ENCODE results near the gene KIAA0408. TPM values are rescaled to one million over a fixed set of nuclear protein-coding genes. Genes with fewer than 3 reads are reported as not detected.
A peak's percentile ranks its signal among the peaks of the same experiment; 100 is the strongest.
"Not testable (repeated sequence)": the region's sequence is repeated elsewhere in the genome, so short reads cannot be mapped to it uniquely, and the experiment has no call there.

KIAA0408 gene
- total RNA-seq, 2 donors from 2014 or later: 3.5 to 5.1 TPM

DNA sequence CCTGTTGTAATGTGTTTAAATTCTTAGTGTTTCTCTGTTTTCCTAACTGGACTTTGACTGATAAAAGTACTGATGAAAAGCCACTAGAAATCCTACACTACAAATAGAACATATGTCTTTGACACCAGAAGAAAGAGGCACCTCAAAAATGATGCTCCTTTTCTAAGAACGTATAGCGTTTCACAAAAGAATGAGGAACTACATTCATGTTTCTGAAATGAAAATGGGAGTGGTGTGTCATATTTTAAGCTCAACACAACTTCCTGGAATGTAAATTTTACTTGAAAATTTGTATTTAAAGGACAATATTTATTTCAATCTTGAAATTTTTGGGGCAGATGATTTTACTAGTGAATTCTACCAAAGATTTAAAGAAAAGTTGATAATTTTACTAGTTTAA lies 35.3 kb downstream of the KIAA0408 start:
- Mint-ChIP-seq H3K36me3 (ENCODE audit: low read depth) (no peaks in the 10 kb centered on the region), H3K27me3 (peaks cover 5% of the 10 kb centered on the region), H3K27ac (peak overlapping the region; percentile 9), H3K4me3 (no peak overlapping the region), H3K4me1 (peaks cover 9% of the 10 kb centered on the region)
- ATAC-seq (no peak), DNase-seq (no peak)
- no peaks in the 10 kb centered on the region for H3K9me3 ChIP-seq (ENCODE audit: control insufficient read depth, low read length, poor library complexity, severe bottlenecking)

DNA sequence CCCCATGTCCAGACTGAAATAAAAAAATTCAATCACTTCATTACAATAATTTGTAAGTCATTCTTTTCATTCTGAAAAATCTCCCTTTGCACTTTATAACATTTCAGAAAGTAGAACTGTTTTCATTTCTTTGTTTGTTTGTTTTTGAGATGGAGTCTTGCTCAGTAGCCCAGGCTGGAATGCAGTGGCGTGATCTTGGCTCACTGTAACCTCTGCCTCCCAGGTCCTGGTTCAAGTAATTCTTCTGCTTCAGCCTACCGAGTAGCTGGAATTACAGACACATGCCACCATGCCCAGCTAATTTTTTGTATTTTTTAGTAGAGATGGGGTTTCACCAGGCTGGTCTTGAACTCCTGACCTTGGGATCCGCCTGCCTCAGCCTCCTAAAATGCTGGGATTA lies 38.0 kb downstream of the KIAA0408 start:
- DNase-seq; H3K9me3 ChIP-seq (ENCODE audit: control insufficient read depth, low read length, poor library complexity, severe bottlenecking); H3K4me3 Mint-ChIP-seq; H3K27ac Mint-ChIP-seq; H3K4me1 Mint-ChIP-seq; ATAC-seq; H3K27me3 Mint-ChIP-seq; H3K36me3 Mint-ChIP-seq (ENCODE audit: low read depth): not testable (repeated sequence)

DNA sequence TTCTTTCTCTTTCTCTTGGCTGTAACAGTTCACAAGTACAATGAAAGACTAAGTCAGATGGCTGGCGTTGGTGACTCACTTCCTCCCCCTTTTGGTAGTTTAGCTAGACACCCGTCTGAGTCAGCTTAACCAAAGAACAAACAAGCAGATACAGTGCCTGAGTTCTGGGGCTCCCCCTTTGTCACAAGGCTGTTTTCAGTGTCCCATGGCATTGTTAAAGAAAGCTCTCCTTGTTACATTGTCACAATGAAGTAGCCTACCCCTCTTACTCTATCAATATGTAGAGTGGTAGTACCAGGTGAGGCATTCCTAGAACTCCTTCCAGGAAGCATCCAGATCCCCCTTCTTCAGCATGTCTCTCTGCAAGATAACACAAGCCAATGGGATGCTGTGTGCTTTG lies 38.6 kb downstream of the KIAA0408 start:
- Mint-ChIP-seq H3K4me3 (no peak overlapping the region), H3K27ac (no peak overlapping the region), H3K4me1 (peaks cover 6% of the 10 kb centered on the region), H3K27me3 (peaks cover 2% of the 10 kb centered on the region), H3K36me3 (ENCODE audit: low read depth) (no peaks in the 10 kb centered on the region)
- peak in 2 of 3 donors; percentile 25 to 29 for DNase-seq
- H3K9me3 ChIP-seq (ENCODE audit: control insufficient read depth, low read length, poor library complexity, severe bottlenecking): no peaks in the 10 kb centered on the region
- ATAC-seq: peak; percentile 100

DNA sequence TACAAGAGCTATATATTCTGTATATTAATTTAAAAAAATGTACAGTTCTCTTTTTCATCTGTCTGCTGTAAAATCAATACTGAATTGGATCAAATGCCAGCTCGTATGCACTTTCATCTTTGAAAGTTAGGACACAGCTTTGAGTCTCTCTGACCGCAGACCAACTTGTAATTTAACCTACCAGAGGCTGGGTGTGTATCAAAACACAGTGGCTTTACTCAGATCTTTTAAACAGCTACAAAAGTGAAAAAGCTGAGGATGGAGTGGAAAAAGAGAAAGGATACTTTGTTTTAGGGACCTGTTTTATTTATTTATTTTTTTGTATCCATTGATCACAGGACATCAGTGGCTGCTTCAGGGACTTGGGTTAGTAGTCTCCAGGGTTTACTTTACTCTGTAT lies 44.1 kb downstream of the KIAA0408 start:
- H3K9me3 ChIP-seq (ENCODE audit: control insufficient read depth, low read length, poor library complexity, severe bottlenecking): no peaks in the 10 kb centered on the region
- H3K4me1 Mint-ChIP-seq: no peaks in the 10 kb centered on the region
- no peak for DNase-seq
- H3K36me3 Mint-ChIP-seq (ENCODE audit: low read depth): no peaks in the 10 kb centered on the region
- H3K4me3 Mint-ChIP-seq: no peak overlapping the region
- ATAC-seq: no peak
- H3K27ac Mint-ChIP-seq: no peak overlapping the region
- peaks cover 6% of the 10 kb centered on the region for H3K27me3 Mint-ChIP-seq

DNA sequence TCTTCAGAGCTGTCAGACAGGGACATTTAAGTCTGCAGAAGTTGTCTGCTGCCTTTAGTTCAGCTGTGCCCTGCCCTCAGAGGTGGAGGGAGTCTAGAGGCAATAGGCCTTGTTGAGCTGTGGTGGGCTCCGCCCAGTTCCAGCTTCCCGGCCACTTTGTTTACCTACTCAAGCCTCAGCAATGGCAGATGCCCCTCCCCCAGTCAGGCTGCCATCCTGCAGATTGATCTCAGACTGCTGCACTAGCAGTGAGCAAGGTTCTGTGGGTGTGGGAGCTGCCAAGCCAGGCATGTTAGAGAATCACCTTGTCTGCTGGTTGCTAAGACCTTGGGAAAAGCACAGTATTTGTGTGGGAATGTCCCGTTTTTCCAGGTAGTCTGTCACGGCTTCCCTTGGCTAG lies 46.1 kb downstream of the KIAA0408 start:
- DNase-seq; H3K36me3 Mint-ChIP-seq (ENCODE audit: low read depth); H3K4me1 Mint-ChIP-seq; H3K4me3 Mint-ChIP-seq; H3K27me3 Mint-ChIP-seq; H3K27ac Mint-ChIP-seq; H3K9me3 ChIP-seq (ENCODE audit: control insufficient read depth, low read length, poor library complexity, severe bottlenecking); ATAC-seq: not testable (repeated sequence)

DNA sequence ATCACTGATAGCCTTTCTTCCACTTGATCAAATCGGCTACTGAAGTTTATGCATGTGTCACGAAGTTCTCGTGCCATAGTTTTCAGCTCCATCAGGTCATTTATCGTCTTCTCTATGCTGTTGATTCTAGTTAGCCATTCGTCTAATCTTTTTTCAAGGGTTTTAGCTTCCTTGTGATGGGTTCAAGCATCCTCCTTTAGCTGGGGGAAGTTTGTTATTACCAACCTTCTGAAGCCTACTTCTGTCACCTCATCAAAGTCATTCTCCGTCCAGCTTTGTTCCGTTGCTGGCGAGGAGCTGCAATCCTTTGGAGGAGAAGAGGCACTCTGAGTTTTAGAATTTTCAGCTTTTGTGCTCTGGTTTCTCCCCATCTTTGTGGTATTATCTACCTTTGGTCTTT lies 47.2 kb downstream of the KIAA0408 start:
- not testable (repeated sequence) for H3K4me3 Mint-ChIP-seq; DNase-seq; H3K27ac Mint-ChIP-seq; H3K36me3 Mint-ChIP-seq (ENCODE audit: low read depth); H3K4me1 Mint-ChIP-seq; ATAC-seq; H3K9me3 ChIP-seq (ENCODE audit: control insufficient read depth, low read length, poor library complexity, severe bottlenecking); H3K27me3 Mint-ChIP-seq

Other genes with a start within 250 kb of the KIAA0408 start
- gene RNF146, start 192.5 kb downstream of the KIAA0408 start, total RNA-seq: 10 to 100 TPM; 14.6 to 14.8 TPM
- gene ECHDC1, start 115.8 kb downstream of the KIAA0408 start, total RNA-seq: 10 to 100 TPM; 17.7 to 20.4 TPM
- gene C6orf58, start 117.8 kb upstream of the KIAA0408 start, total RNA-seq: not detected